Suprapubic skin (tissue), 4 donors: ENCODE results near the gene GIGYF1. TPM values are rescaled to one million over a fixed set of nuclear protein-coding genes. Genes with fewer than 3 reads are reported as not detected.

ENCODE experiments used
- DNase-seq, 2 donors: peaks; one replicate each; pipeline ENCODE4 v3.0.0-alpha.2; 2019; ENCODE audit warnings: low spot score in 2 of 2
- H3K27ac ChIP-seq: fragments of 200-600 bp; sonication (generic); one replicate; pipeline ENCODE4 v1.5.1; 2019
- H3K27me3 ChIP-seq: fragments of 200-600 bp; sonication (generic); one replicate; pipeline ENCODE4 v1.5.1; 2019
- H3K36me3 ChIP-seq: fragments of 200-600 bp; sonication (generic); one replicate; pipeline ENCODE4 v1.5.1; 2019
- H3K4me1 ChIP-seq: fragments of 200-600 bp; sonication (generic); one replicate; pipeline ENCODE4 v1.5.1; 2019
- H3K4me3 ChIP-seq: fragments of 200-600 bp; sonication (generic); one replicate; pipeline ENCODE4 v1.5.1; 2019; ENCODE audit warnings: mild to moderate bottlenecking
- H3K9me3 ChIP-seq: fragments of 200-600 bp; sonication (generic); one replicate; pipeline ENCODE4 v1.5.1; 2019
- EP300 ChIP-seq: sonication (generic); formaldehyde crosslinking; IDR thresholded peaks from one replicate; pipeline ENCODE4 v1.6.1; 2017; ENCODE audit warnings: antibody characterized with exemption
- POLR2A ChIP-seq, 2 donors: fragments of 450-650 bp; IDR thresholded peaks; one replicate each; pipeline ENCODE4 v1.6.1; 2017; ENCODE audit warnings: antibody characterized with exemption in 2 of 2, mild to moderate bottlenecking in 2 of 2, moderate library complexity in 2 of 2
- POLR2AphosphoS5 ChIP-seq, 3 donors: sonication (generic); formaldehyde crosslinking; IDR thresholded peaks; one replicate each; pipeline ENCODE4 v1.6.1; 2017; ENCODE audit warnings: antibody characterized with exemption in 3 of 3
- WGBS: methylation state at CpG from one replicate; pipeline ENCODE4 v1.1.5; 2018; 5-methylcytosine and 5-hydroxymethylcytosine counted together
- total RNA-seq, 4 donors: library from RNA; depleted of rRNA; stranded (reverse); fragments of >200 nt; gene quantifications; one replicate each; pipeline ENCODE4 v1.1.0, GENCODE V29; 2016
- TF ChIP-seq, protein P1 (sequence below), 2 donors: fragments of 200-600 bp in 1 of 2; fragments of 450-650 bp in 1 of 2; sonication (generic) in 1 of 2; IDR thresholded peaks; one replicate each; pipeline ENCODE4 v1.5.1; 2016 to 2019; ENCODE audit warnings: antibody characterized with exemption in 2 of 2, mild to moderate bottlenecking in 1 of 2, moderate library complexity in 1 of 2

The GIGYF1 gene, protein sequence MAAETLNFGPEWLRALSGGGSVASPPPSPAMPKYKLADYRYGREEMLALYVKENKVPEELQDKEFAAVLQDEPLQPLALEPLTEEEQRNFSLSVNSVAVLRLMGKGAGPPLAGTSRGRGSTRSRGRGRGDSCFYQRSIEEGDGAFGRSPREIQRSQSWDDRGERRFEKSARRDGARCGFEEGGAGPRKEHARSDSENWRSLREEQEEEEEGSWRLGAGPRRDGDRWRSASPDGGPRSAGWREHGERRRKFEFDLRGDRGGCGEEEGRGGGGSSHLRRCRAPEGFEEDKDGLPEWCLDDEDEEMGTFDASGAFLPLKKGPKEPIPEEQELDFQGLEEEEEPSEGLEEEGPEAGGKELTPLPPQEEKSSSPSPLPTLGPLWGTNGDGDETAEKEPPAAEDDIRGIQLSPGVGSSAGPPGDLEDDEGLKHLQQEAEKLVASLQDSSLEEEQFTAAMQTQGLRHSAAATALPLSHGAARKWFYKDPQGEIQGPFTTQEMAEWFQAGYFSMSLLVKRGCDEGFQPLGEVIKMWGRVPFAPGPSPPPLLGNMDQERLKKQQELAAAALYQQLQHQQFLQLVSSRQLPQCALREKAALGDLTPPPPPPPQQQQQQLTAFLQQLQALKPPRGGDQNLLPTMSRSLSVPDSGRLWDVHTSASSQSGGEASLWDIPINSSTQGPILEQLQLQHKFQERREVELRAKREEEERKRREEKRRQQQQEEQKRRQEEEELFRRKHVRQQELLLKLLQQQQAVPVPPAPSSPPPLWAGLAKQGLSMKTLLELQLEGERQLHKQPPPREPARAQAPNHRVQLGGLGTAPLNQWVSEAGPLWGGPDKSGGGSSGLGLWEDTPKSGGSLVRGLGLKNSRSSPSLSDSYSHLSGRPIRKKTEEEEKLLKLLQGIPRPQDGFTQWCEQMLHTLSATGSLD (N-terminal part only)
- total RNA-seq: 10 to 100 TPM; 29.0 to 91.6 (median 40.7) TPM

DNA sequence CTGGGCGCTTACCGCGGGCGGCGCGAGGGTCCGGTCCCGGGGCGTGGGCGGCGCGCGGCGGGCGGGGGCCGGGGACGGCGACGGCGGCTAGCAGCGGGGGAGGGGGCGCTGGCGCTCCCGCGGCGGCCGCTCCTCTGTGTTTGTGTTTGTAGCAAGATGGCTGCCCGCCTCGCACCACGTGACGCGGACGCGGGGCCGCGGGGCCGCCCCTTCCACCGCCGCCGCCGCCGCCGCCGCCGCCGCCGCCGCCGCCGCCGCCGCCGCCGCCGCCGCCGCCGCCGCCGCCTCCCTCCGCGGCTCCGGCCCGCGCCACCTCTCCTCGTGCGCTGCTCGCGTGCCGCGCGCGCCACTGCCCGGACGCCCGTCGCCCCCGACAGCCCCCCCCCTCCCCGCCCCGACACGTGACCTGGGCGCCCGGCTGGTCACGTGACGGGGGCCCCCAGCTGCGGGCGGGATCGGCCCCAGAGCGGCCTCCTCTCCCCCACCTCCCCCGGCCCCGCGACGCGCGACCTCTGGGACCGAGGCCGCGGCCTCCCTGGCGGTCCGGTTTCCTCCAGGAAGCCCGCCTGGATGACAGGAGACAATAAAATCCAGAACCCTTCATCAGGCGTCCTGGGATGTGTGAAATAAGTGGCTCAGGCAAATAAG, at the start of gene GIGYF1:
TSS of gene GIGYF1 (minus strand) at position 153 of the 648 bp plus-strand sequence. CDS start 6,012 bp downstream, outside the sequence.
- peak in 1 of 2 donors; percentile 86 for DNase-seq
- H3K4me1 ChIP-seq: peaks cover 40% of the 10 kb centered on the region

DNA sequence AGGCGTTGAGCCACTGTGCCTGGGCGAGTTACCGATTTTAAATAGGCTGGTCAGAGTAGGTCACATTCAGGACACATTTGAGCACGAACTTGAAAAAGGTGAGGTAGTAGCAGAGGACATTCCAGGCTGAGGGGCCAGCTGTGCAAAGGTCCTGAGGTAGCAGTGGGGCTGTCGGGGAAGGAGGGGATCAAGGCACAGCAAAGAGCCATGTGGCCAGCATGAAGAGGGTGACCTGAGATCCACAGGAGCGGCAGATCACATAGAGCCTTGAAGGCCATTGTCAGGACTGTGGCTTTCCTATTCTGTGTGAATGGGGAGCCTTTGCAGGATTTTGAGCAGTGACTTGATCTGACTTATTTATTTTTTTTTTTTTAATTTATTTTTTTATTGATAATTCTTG, 45.9 kb upstream of the GIGYF1 start:
- WGBS: 93% methylated on average over 6 of the region's 6 CpGs
- no peaks in the 10 kb centered on the region for H3K9me3 ChIP-seq
- H3K4me3 ChIP-seq: no peak overlapping the region
- no peaks in the 10 kb centered on the region for H3K4me1 ChIP-seq
- H3K36me3 ChIP-seq: no peaks in the 10 kb centered on the region
- no peak for TF ChIP-seq POLR2A (IDR thresholded peaks at IDR 0.05)
- TF ChIP-seq, protein P1, sequence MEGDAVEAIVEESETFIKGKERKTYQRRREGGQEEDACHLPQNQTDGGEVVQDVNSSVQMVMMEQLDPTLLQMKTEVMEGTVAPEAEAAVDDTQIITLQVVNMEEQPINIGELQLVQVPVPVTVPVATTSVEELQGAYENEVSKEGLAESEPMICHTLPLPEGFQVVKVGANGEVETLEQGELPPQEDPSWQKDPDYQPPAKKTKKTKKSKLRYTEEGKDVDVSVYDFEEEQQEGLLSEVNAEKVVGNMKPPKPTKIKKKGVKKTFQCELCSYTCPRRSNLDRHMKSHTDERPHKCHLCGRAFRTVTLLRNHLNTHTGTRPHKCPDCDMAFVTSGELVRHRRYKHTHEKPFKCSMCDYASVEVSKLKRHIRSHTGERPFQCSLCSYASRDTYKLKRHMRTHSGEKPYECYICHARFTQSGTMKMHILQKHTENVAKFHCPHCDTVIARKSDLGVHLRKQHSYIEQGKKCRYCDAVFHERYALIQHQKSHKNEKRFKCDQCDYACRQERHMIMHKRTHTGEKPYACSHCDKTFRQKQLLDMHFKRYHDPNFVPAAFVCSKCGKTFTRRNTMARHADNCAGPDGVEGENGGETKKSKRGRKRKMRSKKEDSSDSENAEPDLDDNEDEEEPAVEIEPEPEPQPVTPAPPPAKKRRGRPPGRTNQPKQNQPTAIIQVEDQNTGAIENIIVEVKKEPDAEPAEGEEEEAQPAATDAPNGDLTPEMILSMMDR (IDR thresholded peaks at IDR 0.05): no peak
- no peak for TF ChIP-seq POLR2AphosphoS5 (IDR thresholded peaks at IDR 0.05)
- H3K27ac ChIP-seq: no peak overlapping the region
- no peak for DNase-seq
- H3K27me3 ChIP-seq: no peaks in the 10 kb centered on the region

More for the DNA sequence above, at the start of gene GIGYF1:
- H3K27me3 ChIP-seq: no peaks in the 10 kb centered on the region
- 3% methylated on average over 10 of the region's 102 CpGs for WGBS
- H3K4me3 ChIP-seq: peak within 1 kb of the TSS; percentile 96
- peaks cover 2% of the 10 kb centered on the region for H3K36me3 ChIP-seq
- no peak for TF ChIP-seq POLR2AphosphoS5 (IDR thresholded peaks at IDR 0.05)
- TF ChIP-seq, protein P1 (IDR thresholded peaks at IDR 0.05): no peak
- TF ChIP-seq EP300: no peak
- TF ChIP-seq POLR2A (IDR thresholded peaks at IDR 0.05): no peak
- H3K27ac ChIP-seq: peak within 1 kb of the TSS; percentile 91
- H3K9me3 ChIP-seq: no peaks in the 10 kb centered on the region

DNA sequence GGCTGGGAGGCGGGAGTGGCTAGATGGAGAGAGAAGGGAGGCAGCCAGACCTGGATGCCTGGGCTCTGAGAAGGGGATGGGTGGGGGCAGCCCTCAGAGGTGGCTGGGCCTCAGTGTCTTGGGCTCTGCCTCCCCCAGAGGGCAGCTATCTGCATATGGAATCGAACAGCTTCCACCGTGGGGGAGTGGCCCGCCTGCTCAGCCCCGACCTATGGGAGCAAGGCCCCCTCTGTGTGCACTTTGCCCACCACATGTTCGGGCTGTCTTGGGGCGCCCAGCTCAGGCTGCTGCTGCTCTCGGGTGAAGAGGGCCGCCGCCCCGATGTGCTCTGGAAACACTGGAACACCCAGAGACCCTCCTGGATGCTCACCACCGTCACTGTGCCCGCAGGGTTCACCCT, 42.6 kb upstream of the GIGYF1 start:
- Histone ChIP-seq H3K27me3 (no peaks in the 10 kb centered on the region), H3K4me3 (no peak overlapping the region), H3K4me1 (no peaks in the 10 kb centered on the region), H3K36me3 (no peaks in the 10 kb centered on the region), H3K9me3 (no peaks in the 10 kb centered on the region), H3K27ac (no peak overlapping the region)
- 76% methylated on average over 5 of the region's 13 CpGs for WGBS
- DNase-seq: no peak
- no peak for TF ChIP-seq EP300
- TF ChIP-seq, protein P1 (IDR thresholded peaks at IDR 0.05): no peak
- no peak for TF ChIP-seq POLR2AphosphoS5 (IDR thresholded peaks at IDR 0.05)
- no peak for TF ChIP-seq POLR2A (IDR thresholded peaks at IDR 0.05)

DNA sequence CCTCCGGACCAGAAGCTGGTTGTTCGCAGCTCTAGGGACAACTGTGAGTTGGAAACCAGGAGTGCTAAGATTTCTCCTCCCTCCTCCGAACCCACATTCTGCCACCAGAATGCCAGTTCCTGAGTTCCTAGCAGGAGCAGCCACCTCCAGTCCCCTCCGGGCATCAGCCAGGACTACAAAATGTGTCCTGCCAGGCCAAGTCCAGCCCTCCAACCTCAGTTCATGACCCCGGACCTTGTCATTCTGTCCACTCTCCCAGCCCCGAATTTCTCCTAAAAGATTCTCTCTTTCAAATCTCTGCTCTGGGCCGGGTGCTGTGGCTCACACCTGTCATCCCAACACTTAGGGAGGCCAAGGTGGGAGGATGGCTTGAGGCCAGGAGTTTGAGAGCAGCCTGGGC, 41.7 kb upstream of the GIGYF1 start:
- Histone ChIP-seq H3K4me3 (no peak overlapping the region), H3K27me3 (no peaks in the 10 kb centered on the region), H3K9me3 (no peaks in the 10 kb centered on the region), H3K4me1 (no peaks in the 10 kb centered on the region), H3K36me3 (no peaks in the 10 kb centered on the region), H3K27ac (no peak overlapping the region)
- WGBS: 87% methylated on average over 7 of the region's 7 CpGs
- TF ChIP-seq POLR2A (IDR thresholded peaks at IDR 0.05) (no peak), POLR2AphosphoS5 (IDR thresholded peaks at IDR 0.05) (no peak), EP300 (no peak)
- TF ChIP-seq, protein P1 (IDR thresholded peaks at IDR 0.05): no peak
- DNase-seq: no peak
